B cell (primary cell): Measurements from ENCODE around the gene TMX1. TPM values are rescaled to one million over a fixed set of nuclear protein-coding genes. Genes with fewer than 3 reads are reported as not detected.

Experiments used
- ATAC-seq: fragments of 200-7000 bp; cut with Tn5 transposase; one replicate; pipeline ENCODE4 v1.10.0; 2021; ENCODE audit warnings: low read depth, mild to moderate bottlenecking, moderate number of reproducible peaks, moderate library complexity
- CTCF ChIA-PET: fragments of 350-600 bp; sonication (Branson Sonifier 250); formaldehyde crosslinking; loops from one replicate; lab custom pipeline; 2021; ENCODE audit warnings: antibody characterized with exemption, inconsistent platforms; lab: Charles Lee
- POLR2A ChIA-PET: fragments of 350-600 bp; sonication (Branson Sonifier 250); formaldehyde crosslinking; loops from one replicate; lab custom pipeline; 2021; ENCODE audit warnings: antibody characterized with exemption; lab: Charles Lee
- DNase-seq: peaks from one replicate; pipeline ENCODE4 v3.0.0; 2013
- H2AFZ ChIP-seq: 2 replicates; pipeline ENCODE4 v1.6.1; 2012; ENCODE audit warnings: mild to moderate bottlenecking, low read depth, low read length; ENCODE audit not compliant: insufficient read depth, poor library complexity, severe bottlenecking
- H3K27ac ChIP-seq, 2 donors: 1 replicate in 1 of 2; 2 replicates in 1 of 2; pipeline ENCODE4 v1.5.1; 2012 to 2013; ENCODE audit warnings: low read length in 2 of 2, mild to moderate bottlenecking in 2 of 2, moderate library complexity in 1 of 2
- H3K27me3 ChIP-seq, 4 experiments: fragments of 200-600 bp in 1 of 4; sonication (generic) in 1 of 4; replicated peaks in 1 of 4; 1 replicate in 2 of 4; 2 replicates in 2 of 4; pipeline versions ENCODE4 v1.6.1 to v1.7.0; 2013 to 2016; ENCODE audit warnings: low read length in 3 of 4, mild to moderate bottlenecking in 2 of 4, mixed read lengths in 1 of 4, moderate library complexity in 1 of 4; ENCODE audit not compliant: insufficient read depth in 4 of 4, control insufficient read depth in 3 of 4; ENCODE audit errors: control extremely low read depth in 1 of 4
- H3K36me3 ChIP-seq, 2 experiments: replicated peaks in 1 of 2; 1 replicate in 1 of 2; 2 replicates in 1 of 2; pipeline versions ENCODE4 v1.6.1 to v1.7.1; 2013; ENCODE audit warnings: low read length in 1 of 2; ENCODE audit not compliant: insufficient read depth in 2 of 2, control insufficient read depth in 1 of 2; ENCODE audit errors: control extremely low read depth in 1 of 2, extremely low read depth in 1 of 2
- H3K4me1 ChIP-seq, 2 donors: fragments of 200-600 bp in 1 of 2; sonication (generic) in 1 of 2; 1 replicate in 1 of 2; 2 replicates in 1 of 2; pipeline versions ENCODE4 v1.5.1 to v1.6.1; 2013 to 2017; ENCODE audit warnings: low read length in 2 of 2; ENCODE audit not compliant: control insufficient read depth in 2 of 2, insufficient read depth in 2 of 2
- H3K4me2 ChIP-seq: replicated peaks from 2 replicates; pipeline ENCODE3; 2012; ENCODE audit warnings: mild to moderate bottlenecking, low read depth, low read length; ENCODE audit not compliant: poor library complexity, severe bottlenecking
- H3K4me3 ChIP-seq, 5 experiments: fragments of 200-600 bp in 1 of 5; sonication (generic) in 1 of 5; 1 replicate in 3 of 5; 2 replicates in 2 of 5; pipeline versions ENCODE4 v1.5.1 to v1.7.0; 2011 to 2016; ENCODE audit warnings: low read length in 4 of 5, mild to moderate bottlenecking in 4 of 5, low read depth in 2 of 5, control low read depth in 1 of 5, moderate library complexity in 1 of 5; ENCODE audit not compliant: insufficient read depth in 1 of 5; ENCODE audit errors: control extremely low read depth in 1 of 5, extremely low read depth in 1 of 5
- H3K79me2 ChIP-seq: fragments of 200-600 bp; sonication (generic); one replicate; pipeline ENCODE4 v1.6.0; 2016; ENCODE audit warnings: low read length; ENCODE audit not compliant: control insufficient read depth, insufficient read depth
- H3K9ac ChIP-seq: fragments of 200-600 bp; sonication (generic); 2 replicates; pipeline ENCODE4 v1.6.1; 2017; ENCODE audit warnings: mild to moderate bottlenecking, low read length, moderate library complexity
- H3K9me3 ChIP-seq, 3 donors: one replicate each; pipeline versions ENCODE4 v1.6.1 to v1.7.1; 2013; ENCODE audit warnings: low read length in 2 of 3; ENCODE audit not compliant: control insufficient read depth in 2 of 3, insufficient read depth in 1 of 3; ENCODE audit errors: control extremely low read depth in 1 of 3
- H4K20me1 ChIP-seq: 2 replicates; pipeline ENCODE4 v1.6.0; 2012; ENCODE audit warnings: mild to moderate bottlenecking, low read length; ENCODE audit not compliant: insufficient read depth, control insufficient read depth, poor library complexity, severe bottlenecking
- H3K27ac Mint-ChIP-seq: one replicate; pipeline ENCODE4 v1.8.0; 2021; ENCODE audit warnings: mixed read lengths
- H3K27me3 Mint-ChIP-seq: one replicate; pipeline ENCODE4 v1.8.0; 2021; ENCODE audit warnings: mixed read lengths
- H3K4me1 Mint-ChIP-seq: one replicate; pipeline ENCODE4 v1.8.0; 2021; ENCODE audit warnings: mixed read lengths
- H3K4me3 Mint-ChIP-seq: one replicate; pipeline ENCODE4 v1.8.0; 2021; ENCODE audit warnings: mixed read lengths
- H3K9me3 Mint-ChIP-seq: one replicate; pipeline ENCODE4 v1.8.0; 2022; ENCODE audit warnings: mixed read lengths; ENCODE audit not compliant: insufficient read depth
- EZH2 ChIP-seq: IDR thresholded peaks from 2 replicates; pipeline ENCODE4 v1.6.1; 2012; ENCODE audit warnings: borderline replicate concordance, low read depth, mild to moderate bottlenecking, moderate library complexity, low read length; ENCODE audit not compliant: insufficient read depth, poor library complexity, severe bottlenecking
- WGBS: methylation state at CpG from one replicate; pipeline ENCODE4 v1.1.5; 2013; ENCODE audit warnings: missing lambda C conversion rate; ENCODE audit not compliant: insufficient coverage; 5-methylcytosine and 5-hydroxymethylcytosine counted together
- intact Hi-C: fragments of 100-400 bp; cut with micrococcal nuclease; formaldehyde crosslinking; loops from one replicate; pipeline ENCODE4 v1.10.0; 2022
- polyA plus RNA-seq: library from polyadenylated mRNA; depleted of rRNA; stranded (reverse); fragments of >200 nt; gene quantifications from 2 replicates; pipeline ENCODE4 v1.2.3, GENCODE V29; 2012
- total RNA-seq, 2 donors: library from RNA; stranded (reverse); fragments of 120-200 nt in 1 of 2; gene quantifications; 1 replicate in 1 of 2; 2 replicates in 1 of 2; pipeline versions ENCODE4 v1.2.3 to v1.2.4, GENCODE V29; 2013 to 2022
- TF ChIP-seq, protein P1 (sequence below): fragments of 200-600 bp; IDR thresholded peaks from one replicate; pipeline ENCODE4 v1.8.0; 2022; ENCODE audit warnings: antibody characterized with exemption, mild to moderate bottlenecking

The TMX1 gene
- total and polyA plus RNA-seq, 2 donors (not counting 1 experiment from before 2014, with no cell fraction given), result 4.8 to 26.4 TPM

DNA sequence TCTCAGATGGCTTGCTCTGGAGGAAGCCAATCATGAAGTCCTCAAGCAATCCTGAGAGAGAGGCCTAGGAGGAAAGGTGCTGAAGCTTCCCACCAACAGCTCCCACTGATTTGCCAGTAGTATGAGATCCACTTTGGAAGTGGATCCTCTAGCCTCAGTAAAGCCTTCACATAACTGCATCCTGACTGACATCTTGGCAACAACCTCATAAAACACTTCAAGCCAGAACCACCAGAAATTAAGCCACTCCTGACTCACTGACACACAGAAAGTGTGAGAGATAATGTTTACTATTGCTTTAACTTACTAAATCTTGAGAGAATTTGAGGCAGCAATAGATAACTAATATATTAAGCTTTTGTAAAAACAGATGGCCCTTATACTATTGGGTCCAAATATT is 11.7 kb upstream of the TMX1 start:
- no peak for DNase-seq
- no peaks in the 10 kb centered on the region for H3K4me1 ChIP-seq
- ChIA-PET POLR2A (no interaction called here), CTCF (interaction anchor here (1.2 kb wide), 1 partner anchor 73 kb away, joined by 3 read pairs; no protein-coding TSS in a partner anchor)
- H3K4me3 ChIP-seq, result no peak overlapping the region
- H3K27me3 ChIP-seq, result no peaks in the 10 kb centered on the region
- no peaks in the 10 kb centered on the region for H3K4me1 Mint-ChIP-seq
- H4K20me1 ChIP-seq, result no peaks in the 10 kb centered on the region
- no peaks in the 10 kb centered on the region for H3K36me3 ChIP-seq
- H3K9me3 Mint-ChIP-seq, result no peaks in the 10 kb centered on the region
- intact Hi-C loops, result no loop called here
- no peak overlapping the region for H3K27ac ChIP-seq
- no peak for ATAC-seq
- no peak overlapping the region for H3K4me2 ChIP-seq
- no peak overlapping the region for H3K4me3 Mint-ChIP-seq
- H3K27me3 Mint-ChIP-seq, result no peaks in the 10 kb centered on the region
- H3K9ac ChIP-seq, result no peak overlapping the region
- no peaks in the 10 kb centered on the region for H3K9me3 ChIP-seq
- no peaks in the 10 kb centered on the region for H3K79me2 ChIP-seq
- TF ChIP-seq EZH2, result no peak
- TF ChIP-seq, protein P1, sequence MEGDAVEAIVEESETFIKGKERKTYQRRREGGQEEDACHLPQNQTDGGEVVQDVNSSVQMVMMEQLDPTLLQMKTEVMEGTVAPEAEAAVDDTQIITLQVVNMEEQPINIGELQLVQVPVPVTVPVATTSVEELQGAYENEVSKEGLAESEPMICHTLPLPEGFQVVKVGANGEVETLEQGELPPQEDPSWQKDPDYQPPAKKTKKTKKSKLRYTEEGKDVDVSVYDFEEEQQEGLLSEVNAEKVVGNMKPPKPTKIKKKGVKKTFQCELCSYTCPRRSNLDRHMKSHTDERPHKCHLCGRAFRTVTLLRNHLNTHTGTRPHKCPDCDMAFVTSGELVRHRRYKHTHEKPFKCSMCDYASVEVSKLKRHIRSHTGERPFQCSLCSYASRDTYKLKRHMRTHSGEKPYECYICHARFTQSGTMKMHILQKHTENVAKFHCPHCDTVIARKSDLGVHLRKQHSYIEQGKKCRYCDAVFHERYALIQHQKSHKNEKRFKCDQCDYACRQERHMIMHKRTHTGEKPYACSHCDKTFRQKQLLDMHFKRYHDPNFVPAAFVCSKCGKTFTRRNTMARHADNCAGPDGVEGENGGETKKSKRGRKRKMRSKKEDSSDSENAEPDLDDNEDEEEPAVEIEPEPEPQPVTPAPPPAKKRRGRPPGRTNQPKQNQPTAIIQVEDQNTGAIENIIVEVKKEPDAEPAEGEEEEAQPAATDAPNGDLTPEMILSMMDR, result no peak
- H2AFZ ChIP-seq, result no peak overlapping the region
- no peak overlapping the region for H3K27ac Mint-ChIP-seq

DNA sequence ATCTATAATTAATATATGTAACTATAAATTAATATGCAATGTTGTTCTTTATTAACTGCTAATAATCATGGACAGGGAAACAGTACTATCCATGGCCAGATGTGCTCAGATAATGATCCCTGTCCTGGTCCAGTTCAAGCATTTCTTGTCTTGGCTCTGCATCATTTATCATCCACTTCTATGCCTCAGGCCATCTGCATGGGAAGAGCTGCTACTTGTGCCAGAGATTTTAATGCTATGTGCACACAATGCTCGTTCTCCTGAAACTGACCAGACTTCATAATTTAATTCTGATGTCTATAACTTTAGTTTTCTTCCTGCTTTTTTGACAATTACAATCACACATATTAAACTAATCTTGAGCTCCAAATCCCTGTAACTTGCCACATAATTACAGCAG is 11.2 kb upstream of the TMX1 start:
- no peaks in the 10 kb centered on the region for H3K27me3 Mint-ChIP-seq
- H3K27ac Mint-ChIP-seq, result no peak overlapping the region
- no peaks in the 10 kb centered on the region for H4K20me1 ChIP-seq
- H3K9me3 Mint-ChIP-seq, result no peaks in the 10 kb centered on the region
- no peaks in the 10 kb centered on the region for H3K4me1 Mint-ChIP-seq
- no CpG with 5 or more reads among the region's 1 CpG for WGBS
- no peaks in the 10 kb centered on the region for H3K27me3 ChIP-seq
- H2AFZ ChIP-seq, result no peak overlapping the region
- no peak overlapping the region for H3K4me3 Mint-ChIP-seq
- CTCF ChIA-PET, result interaction anchor here (1.2 kb wide), 1 partner anchor 73 kb away, joined by 3 read pairs; no protein-coding TSS in a partner anchor
- no peak overlapping the region for H3K4me2 ChIP-seq
- H3K9ac ChIP-seq, result no peak overlapping the region
- TF ChIP-seq, protein P1, result no peak
- TF ChIP-seq EZH2, result no peak
- H3K9me3 ChIP-seq, result no peaks in the 10 kb centered on the region
- no peaks in the 10 kb centered on the region for H3K36me3 ChIP-seq
- POLR2A ChIA-PET, result no interaction called here
- H3K4me3 ChIP-seq, result no peak overlapping the region
- ATAC-seq (no peak), DNase-seq (no peak)
- intact Hi-C loops, result no loop called here
- H3K27ac ChIP-seq, result no peak overlapping the region
- H3K4me1 ChIP-seq, result no peaks in the 10 kb centered on the region
- no peaks in the 10 kb centered on the region for H3K79me2 ChIP-seq
